Testis (tissue), 3 donors: ENCODE measurements around the gene RGS18. TPM values are rescaled to one million over a fixed set of nuclear protein-coding genes. Genes with fewer than 3 reads are reported as not detected.

Experiments used
- DNase-seq: peaks from one replicate; pipeline ENCODE4 v3.0.0-alpha.2; 2019
- H3K27ac ChIP-seq, 2 donors: fragments of 200-600 bp; sonication (generic); one replicate each; pipeline ENCODE4 v1.5.1; 2019
- H3K27me3 ChIP-seq: fragments of 200-600 bp; sonication (generic); one replicate; pipeline ENCODE4 v1.5.1; 2019
- H3K36me3 ChIP-seq: fragments of 200-600 bp; sonication (generic); one replicate; pipeline ENCODE4 v1.5.1; 2017; ENCODE audit warnings: low read depth; ENCODE audit errors: missing control alignments
- H3K4me1 ChIP-seq: fragments of 200-600 bp; sonication (generic); one replicate; pipeline ENCODE4 v1.5.1; 2019
- H3K4me3 ChIP-seq, 2 donors: fragments of 200-600 bp; sonication (generic); one replicate each; pipeline ENCODE4 v1.5.1; 2017 to 2019
- H3K9me3 ChIP-seq: fragments of 200-600 bp; sonication (generic); one replicate; pipeline ENCODE4 v1.5.1; 2017
- POLR2A ChIP-seq: fragments of 450-650 bp; IDR thresholded peaks from one replicate; pipeline ENCODE4 v1.6.1; 2017; ENCODE audit warnings: antibody characterized with exemption, mild to moderate bottlenecking, moderate library complexity
- WGBS, 2 donors: methylation state at CpG; one replicate each; pipeline ENCODE4 v1.1.5; 2018; 5-methylcytosine and 5-hydroxymethylcytosine counted together
- intact Hi-C: fragments of 100-400 bp; cut with DNase I; formaldehyde crosslinking; loops from one replicate; pipeline ENCODE4 v1.15.1; 2023; ENCODE audit warnings: low total_unique reads
- polyA plus RNA-seq: library from polyadenylated mRNA; stranded (reverse); fragments of 350-450 nt; fragmentation: Illumina TruSeq; extraction: RNeasy Lipid Tissue Mini Kit (QIAGEN cat#74804); gene quantifications from one replicate; pipeline ENCODE4 v1.2.3, GENCODE V29; 2014; ENCODE audit warnings: low read depth, low replicate concordance; ENCODE audit not compliant: insufficient read depth
- total RNA-seq, 2 donors: library from RNA; depleted of rRNA; stranded (reverse); fragments of >200 nt; gene quantifications; one replicate each; pipeline ENCODE4 v1.2.3, GENCODE V29; 2016
- TF ChIP-seq, protein P1 (sequence below), 3 experiments: fragments of 450-650 bp in 2 of 3; fragments of 200-600 bp in 1 of 3; sonication (generic) in 1 of 3; IDR thresholded peaks; one replicate each; pipeline ENCODE4 v1.5.1; 2016 to 2019; ENCODE audit warnings: antibody characterized with exemption in 3 of 3, mild to moderate bottlenecking in 2 of 3, moderate library complexity in 1 of 3

Gene RGS18
- total and polyA plus RNA-seq, 3 donors from 2014 or later: 0.75 to 1.7 (median 0.79) TPM

DNA sequence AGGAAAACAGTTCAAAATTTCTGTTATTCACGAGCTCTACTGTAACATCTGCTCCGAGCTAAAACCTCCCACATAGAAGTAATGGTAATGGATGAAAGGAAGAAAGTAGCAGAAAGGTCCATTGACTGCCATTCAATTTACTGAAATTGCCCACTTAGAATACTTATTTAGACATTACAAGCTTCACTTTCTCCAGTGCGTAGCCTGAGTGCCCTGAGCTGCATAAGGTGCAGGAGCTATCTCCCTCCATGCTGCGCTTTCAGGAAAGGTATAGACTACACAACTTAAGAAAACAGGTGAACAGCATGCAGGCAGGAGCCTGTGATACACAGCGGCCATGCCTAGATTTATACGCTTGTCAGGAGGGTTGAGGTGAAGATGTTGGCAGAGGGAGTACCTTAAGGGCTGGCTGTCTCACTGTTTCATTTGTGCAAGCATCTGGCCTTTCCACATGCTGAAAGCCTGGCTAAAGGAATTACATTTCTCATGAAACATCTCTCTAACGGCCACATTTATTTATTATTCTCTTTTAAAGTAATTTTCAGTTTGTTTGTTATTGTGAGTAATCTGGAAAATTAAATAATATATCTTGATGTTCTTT is 74.7 kb downstream of the RGS18 start:
- H3K36me3 ChIP-seq: no peaks in the 10 kb centered on the region
- H3K4me3 ChIP-seq: no peak overlapping the region
- DNase-seq: no peak
- intact Hi-C loops: no loop called here
- H3K4me1 ChIP-seq: no peaks in the 10 kb centered on the region
- 83 to 85% methylated on average over 7 of the region's 7 CpGs for WGBS, 2 donors
- no peaks in the 10 kb centered on the region for H3K9me3 ChIP-seq
- H3K27ac ChIP-seq: no peak overlapping the region
- no peaks in the 10 kb centered on the region for H3K27me3 ChIP-seq
- TF ChIP-seq, protein P1, sequence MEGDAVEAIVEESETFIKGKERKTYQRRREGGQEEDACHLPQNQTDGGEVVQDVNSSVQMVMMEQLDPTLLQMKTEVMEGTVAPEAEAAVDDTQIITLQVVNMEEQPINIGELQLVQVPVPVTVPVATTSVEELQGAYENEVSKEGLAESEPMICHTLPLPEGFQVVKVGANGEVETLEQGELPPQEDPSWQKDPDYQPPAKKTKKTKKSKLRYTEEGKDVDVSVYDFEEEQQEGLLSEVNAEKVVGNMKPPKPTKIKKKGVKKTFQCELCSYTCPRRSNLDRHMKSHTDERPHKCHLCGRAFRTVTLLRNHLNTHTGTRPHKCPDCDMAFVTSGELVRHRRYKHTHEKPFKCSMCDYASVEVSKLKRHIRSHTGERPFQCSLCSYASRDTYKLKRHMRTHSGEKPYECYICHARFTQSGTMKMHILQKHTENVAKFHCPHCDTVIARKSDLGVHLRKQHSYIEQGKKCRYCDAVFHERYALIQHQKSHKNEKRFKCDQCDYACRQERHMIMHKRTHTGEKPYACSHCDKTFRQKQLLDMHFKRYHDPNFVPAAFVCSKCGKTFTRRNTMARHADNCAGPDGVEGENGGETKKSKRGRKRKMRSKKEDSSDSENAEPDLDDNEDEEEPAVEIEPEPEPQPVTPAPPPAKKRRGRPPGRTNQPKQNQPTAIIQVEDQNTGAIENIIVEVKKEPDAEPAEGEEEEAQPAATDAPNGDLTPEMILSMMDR (IDR thresholded peaks at IDR 0.05): no peak
- no peak for TF ChIP-seq POLR2A

DNA sequence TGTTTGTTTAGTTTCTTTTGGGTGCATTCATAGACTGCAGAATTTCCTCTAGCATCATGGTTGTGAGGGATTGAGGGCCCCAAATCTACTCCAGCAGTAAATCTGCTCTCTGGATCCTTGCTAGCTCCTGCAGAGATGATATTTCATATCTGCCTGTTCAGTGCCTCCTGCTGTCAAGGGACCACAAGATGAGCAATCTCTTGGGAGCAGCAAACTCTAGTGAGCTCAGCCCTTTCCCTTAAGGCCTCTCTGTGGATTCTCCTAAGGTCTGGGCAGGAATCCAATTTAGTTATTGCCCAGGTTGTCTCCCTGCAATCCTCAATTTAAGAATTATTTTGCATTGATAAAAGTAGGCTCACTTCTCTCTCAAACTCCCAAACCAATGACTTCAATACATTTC is 76.9 kb downstream of the RGS18 start:
- intact Hi-C loops: no loop called here
- Histone ChIP-seq H3K36me3 (no peaks in the 10 kb centered on the region), H3K4me3 (no peak overlapping the region), H3K27ac (no peak overlapping the region), H3K4me1 (no peaks in the 10 kb centered on the region), H3K27me3 (no peaks in the 10 kb centered on the region), H3K9me3 (no peaks in the 10 kb centered on the region)
- no peak for DNase-seq
- TF ChIP-seq, protein P1 (IDR thresholded peaks at IDR 0.05): no peak
- TF ChIP-seq POLR2A: no peak

Other genes with a start within 250 kb of the RGS18 start
- not detected for gene RGS21, start 158.5 kb downstream of the RGS18 start, total RNA-seq
- gene RGS21, start 158.5 kb downstream of the RGS18 start, polyA plus RNA-seq: not detected